NCI-H128 (cell line): ENCODE measurements around the gene HEBP1.

Experiments
- DNase-seq: peaks from one replicate; lab custom pipeline; 2025; ENCODE audit not compliant: unreplicated experiment; lab: John Stamatoyannopoulos, UW

The HEBP1 gene

DNA sequence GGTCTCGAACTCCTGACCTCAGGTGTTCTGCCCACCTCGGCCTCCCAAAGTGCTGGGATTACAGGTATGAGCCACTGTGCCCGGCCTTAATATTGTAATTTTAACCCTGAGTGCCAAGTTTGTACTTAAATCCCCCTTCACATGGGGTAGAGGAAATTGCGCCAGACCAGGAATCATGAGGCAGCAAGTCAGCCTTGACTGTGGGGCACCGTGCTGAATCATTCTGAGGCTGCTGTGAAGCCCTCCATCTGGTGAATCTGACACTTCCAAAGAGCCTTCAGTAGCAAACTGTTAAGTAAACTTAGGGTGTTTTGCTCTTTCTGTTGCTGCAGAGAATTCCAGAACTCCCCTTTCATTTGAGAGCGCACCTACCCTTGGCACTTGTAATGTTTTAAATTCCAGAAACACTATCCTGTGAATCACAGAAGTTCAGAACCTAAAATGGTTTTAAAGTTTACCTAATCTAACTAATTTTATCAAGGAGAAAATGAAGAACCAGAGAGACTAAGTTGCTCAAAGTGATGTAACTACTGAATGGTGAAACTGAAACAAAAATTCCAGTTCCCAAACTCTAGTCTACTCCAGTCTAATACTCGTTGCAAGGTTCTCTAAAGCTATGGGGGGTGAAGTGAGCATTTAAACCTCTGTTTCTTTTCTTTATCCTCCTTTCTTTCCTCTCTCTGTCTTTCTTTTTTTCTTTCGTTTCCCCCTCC is 7.5 kb downstream of the HEBP1 start:
- DNase-seq, result no peak

DNA sequence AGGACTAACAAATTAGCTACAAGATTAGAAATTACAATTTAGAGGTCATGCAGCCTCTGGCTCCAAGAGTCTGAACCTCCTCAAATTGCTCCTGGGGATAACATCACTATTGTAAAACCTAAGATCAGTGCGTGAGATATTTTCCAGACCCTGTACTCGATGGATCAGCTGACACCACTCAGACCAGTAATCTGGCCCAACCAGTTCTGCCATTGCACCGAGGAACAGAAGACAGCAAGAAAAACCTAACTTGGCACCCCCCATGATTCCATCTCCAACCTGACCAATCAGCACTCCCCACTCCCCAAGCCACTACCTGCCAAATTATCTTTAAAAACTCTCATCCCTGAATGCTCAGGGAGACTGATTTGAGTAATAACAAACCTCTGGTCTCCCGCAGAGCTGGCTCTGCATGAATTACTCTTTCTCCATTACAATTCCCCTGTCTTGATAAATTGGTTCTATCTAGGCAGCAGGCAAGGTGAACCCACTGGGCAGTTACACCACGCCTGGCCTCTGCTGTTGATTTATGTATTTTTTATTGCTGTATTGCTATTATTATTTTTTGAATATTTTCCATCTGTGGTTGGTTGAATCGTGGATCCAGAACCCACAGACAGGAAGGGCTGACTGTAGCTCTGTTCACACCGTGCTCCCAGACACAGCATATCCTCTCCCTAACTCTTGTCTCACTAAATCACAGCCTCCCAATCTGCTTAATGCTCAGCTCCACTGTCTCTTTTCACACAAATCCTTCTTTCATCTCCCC is 9.2 kb downstream of the HEBP1 start:
- DNase-seq, result no peak

DNA sequence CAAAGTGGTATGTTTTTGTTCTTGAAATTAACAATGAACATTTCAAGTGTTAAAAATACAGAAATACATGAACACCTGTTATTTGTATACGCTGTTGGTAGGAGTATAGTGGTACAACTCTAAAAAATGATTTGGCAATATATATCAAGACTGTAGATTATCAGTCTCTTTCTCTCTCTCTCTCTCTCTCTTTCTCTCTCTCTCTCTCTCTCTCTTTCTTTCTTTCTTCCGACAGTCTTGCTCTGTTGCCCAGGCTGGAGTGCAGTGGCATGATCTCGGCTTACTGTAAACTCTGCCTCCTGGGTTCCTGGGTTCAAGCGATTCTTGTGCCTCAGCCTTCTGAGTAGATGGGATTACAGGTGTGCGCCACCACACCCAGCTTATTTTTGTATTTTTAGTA is 12.6 kb downstream of the HEBP1 start:
- no peak for DNase-seq

DNA sequence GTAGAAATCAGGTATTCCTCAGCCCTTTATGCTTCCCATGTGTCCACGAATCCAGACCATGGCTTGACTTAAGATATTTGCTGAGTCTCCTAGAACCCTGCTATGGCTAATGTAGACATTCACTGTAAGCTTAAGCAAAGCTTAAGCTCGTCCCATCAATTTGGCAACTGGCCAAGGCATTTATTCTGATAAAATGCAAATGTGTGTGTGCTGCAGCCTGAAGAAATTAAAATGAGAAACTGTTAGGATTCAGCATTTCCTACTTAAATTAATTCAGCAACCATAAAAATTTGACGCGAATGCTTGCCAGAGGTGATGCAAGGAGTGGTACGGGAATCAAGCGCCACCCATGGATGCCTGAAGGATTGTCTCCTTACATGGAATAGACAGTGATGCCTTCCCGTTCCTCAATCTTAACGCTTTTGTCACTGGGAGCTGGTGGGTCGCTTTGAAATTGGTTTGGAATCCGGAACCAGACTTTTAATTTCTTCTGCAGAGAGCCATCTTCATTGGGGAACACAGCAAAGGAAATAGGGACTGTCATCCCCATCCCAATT is 13.2 kb downstream of the HEBP1 start:
- no peak for DNase-seq

DNA sequence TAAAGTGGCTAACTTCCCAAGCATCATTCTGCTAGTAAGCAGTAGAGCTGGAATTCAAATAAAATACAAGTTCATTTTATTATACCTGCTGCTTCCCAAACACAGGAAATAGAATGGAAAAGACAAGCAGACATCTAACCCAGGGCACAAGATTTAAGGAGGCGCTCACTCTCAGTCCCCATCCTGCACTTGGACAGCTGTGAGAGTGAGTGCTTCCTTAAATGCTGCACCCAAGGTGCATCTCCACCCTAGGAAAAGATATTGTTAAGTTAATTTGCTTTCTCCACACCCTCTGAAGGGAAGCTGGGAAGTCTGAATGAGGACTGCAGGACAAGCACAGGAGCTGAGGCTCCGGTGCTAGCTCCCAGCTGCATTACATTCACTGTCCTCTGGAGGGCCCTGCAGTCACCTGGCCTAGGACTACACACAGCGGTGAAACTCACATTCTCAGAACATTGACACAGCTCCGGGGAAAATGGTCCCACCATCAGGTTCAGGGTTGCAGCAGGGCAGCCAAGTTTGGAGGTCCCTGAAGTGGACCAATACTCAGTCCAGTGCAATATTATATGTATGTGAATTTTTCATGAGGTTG is 14.2 kb downstream of the HEBP1 start:
- DNase-seq, result no peak

DNA sequence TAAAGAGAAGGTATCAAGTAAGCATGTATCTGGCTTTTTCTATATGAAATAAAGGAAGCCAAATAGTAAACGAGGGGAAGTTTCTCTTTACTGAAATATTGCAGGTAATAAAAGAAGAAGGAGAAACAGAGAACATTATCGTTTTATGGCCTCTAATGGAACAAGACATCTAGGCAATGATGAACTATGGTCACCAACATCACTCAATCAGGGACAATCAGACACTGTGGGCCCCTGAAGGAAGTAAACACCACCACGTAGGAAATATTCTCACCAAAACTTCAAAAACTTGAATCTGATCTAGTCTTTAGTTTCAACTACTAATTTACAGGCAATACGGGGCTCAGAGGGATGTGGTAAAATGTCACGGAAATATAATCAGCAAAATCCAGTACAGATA is 15.9 kb downstream of the HEBP1 start:
- no peak for DNase-seq

DNA sequence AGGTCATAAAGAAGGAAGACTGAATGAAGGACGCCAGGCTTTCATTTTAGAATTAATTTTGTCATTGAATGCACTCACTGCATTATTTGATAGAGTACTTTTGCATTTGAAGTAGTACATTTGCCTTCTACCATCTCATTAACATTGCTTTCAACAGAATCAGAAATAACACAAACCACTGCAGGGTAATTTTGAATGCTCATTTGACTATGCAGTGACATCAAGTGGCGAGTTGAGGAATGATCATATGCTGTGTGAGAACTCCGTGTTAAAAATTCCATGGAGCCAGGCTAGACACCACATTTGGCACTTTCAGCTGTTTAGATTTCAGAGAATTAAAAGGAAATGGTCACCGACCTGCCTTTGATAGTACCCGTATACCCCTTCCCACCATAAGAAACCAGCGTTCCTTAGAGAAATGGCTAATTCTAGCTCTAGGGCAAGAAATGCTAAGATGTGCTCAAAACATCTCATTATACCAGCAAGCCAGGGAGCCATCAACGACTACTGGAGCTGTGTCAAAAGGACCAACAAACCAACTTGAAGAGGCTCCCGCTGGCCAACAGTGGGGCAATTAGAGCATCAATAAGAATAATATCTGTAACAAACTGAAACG is 16.5 kb downstream of the HEBP1 start:
- no peak for DNase-seq

DNA sequence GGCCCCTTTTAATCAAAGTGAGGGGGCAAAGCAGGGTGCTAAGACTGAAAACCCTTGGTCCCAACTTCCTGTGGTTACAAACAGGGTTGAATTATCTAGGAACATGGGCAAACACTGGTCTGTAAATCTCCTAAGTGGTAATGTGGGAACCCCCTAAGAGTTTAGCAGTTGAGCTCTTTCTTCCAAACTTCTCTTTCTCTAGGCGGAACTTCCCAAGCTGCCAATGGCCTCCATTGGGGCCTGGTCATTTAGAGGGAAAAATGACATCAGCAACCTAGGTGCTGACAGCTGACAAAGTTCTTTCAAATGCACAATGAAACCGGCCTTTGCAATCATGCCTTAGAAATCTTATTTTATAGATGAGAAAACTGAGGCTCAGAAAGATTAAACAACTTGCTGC is 17.7 kb downstream of the HEBP1 start:
- no peak for DNase-seq

DNA sequence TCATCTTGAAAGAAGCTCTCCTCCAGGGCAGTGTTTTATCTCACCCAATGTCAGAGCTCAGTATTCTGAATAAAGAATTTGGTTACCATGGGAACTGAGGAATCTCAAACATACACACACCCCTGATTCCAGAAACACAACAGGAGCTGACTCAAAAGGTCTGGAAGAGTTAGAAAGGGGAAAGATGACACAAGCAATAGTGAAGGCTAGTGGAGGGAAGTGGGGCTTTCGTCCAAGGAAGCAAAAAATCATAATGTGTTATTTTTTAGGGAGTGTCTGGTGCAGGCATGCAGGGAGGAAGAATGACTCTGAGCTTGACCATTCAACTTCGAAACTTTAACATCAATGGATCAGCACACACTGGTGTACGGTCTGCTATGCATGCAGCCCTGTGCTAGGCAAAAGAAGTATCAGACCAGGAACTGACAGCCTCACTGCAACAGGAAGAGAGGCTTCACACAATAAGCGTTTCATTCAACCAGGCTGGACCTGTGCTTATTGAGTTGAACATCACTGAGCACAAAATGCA is 20.3 kb downstream of the HEBP1 start:
- DNase-seq, result no peak

DNA sequence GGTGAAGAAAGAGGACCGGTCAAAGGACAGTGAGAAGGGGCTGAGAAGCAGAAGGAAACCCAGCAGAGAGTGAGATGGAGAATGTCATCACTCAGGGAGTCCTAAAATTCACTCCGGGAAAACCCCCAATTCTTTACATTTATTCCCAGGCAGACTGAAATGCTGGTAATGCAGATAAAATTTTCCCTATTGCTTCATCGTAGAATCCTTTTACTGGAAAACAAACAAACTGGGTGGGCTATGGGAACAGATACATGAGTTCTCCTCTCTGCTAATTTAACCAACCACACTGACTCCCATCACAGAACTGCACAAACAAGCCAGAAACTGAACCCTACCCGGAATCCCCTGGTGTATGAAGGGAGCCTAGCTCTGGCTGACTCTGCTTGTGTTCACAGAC is 20.9 kb downstream of the HEBP1 start:
- no peak for DNase-seq

DNA sequence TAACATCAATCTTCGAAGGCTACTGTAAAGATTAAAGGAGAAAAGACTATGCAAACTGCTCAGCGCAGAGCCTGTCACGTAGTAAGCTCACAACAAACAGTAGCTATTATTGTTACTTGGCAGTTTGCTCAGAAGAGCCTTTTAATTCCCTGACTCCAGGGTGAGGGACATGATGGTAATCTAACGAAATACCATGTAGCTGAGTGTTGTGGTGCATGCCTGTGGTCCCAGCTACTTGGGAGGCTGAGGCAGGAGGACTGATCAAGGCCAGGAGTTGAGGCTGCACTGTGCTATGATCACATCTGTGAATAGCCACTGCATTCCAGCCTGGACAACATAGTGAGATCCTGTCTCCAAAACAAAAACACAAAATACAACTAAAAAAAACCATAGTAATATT is 22.8 kb downstream of the HEBP1 start:
- no peak for DNase-seq

DNA sequence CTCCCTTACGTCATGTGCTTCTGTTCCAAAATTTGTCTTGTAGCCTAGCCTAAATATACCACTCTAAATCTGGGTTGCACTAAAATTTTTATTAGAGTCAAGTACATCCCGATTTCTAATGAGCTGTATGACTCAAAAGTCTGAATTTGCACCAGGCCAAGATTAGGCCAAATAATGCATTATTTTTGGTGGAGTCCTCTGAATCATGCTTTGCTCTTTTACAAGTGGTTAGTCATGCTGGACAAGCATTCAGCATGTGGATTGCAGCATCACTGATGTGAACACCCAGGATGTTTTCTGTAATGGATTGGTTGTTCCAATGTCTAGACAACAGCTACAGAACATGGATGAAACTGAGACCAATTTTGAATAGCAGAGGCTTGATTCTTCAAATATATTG is 23.7 kb downstream of the HEBP1 start:
- DNase-seq, result no peak

DNA sequence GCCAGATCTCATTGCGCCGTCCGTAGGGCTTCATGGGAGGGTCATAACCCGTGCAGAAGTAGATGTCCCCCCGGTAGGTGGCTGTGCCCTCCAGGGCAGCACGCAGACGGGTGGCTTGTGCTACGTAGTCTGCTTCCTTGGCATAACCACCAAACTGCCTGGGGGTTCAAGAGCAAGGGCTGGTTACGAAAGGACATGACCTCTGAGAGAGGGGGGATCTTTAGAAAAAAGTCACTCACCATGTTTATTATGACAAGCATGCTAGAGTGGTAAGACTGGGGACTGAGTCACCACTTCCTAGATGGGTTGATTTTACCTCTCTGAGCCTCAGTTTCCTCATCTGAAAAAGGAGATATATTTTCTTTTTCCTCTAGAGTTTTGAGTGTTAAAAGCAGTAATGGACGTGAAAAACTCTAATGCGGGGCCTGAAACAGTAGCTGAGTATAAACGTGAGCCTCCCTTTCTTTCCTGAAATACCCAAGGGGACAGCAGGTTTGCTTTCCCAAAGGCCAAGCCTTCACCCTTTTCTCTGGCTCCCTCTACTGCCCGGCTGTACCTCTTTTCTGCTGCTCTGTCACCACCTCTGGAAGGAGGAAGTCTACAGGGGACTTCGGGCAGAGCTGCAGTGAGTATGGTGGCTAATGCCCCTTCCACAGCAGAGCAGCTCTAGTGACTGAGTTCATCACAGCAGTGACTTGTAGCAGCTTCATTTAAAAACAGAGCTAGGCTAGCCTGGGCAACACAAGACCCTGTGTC is 24.6 kb downstream of the HEBP1 start:
- no peak for DNase-seq

DNA sequence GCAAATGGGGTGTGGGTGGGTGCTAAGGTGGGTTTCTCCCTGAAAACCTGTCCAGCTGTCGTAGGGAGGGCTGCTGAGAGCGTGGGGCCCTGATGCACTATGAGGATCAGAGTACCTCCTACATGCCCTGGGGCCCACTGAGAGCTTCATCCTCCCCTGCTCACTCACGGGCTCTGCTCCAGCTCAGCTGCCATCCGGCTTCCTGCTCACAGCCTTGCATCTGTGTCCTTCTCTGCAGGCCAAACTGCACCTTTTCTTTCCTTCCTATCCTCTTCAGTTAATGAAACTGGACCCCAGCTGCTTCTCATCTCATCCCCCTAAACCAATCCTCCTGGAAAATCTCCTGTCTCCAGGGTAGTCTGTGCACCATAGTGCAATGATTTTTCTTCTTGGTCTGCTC is 25.9 kb downstream of the HEBP1 start:
- DNase-seq, result no peak

DNA sequence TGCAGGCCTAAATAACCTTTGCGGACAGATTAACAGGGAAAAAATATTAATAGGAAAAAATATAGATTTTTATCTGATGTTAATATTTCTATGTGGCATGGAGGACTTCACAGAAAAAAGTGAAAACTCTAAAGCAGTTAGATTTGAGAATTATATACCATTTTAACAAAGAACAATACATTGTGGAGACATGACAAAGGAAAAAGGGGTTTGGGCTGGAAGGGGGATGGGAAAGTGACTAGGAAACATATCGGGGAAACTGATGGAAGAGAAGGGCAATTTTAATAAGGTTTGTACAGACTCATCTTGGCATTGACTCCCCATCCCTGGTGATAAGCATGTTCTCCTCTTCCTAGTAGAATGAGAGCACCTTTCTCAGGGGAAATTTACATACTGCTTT is 27.0 kb downstream of the HEBP1 start:
- DNase-seq, result no peak

DNA sequence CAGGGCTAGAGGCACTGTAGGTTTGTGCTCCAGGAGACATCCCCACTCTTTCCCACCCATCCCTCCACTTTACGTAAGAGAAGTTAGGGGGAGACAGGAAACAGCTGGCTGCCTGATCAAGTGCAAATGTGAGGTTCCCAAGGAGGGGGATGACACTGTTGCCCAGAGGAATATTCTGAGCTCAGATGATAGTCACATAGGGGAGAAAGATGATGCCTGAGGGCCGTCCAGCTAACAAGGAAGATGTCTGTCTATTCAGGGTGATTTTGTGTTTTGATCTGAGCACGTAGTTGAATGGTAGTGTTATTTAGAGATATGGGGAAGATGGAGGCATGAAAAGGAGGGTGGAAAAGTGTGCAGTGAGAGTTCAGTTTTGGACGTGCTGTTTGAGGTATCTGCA is 34.2 kb downstream of the HEBP1 start:
- DNase-seq, result no peak

DNA sequence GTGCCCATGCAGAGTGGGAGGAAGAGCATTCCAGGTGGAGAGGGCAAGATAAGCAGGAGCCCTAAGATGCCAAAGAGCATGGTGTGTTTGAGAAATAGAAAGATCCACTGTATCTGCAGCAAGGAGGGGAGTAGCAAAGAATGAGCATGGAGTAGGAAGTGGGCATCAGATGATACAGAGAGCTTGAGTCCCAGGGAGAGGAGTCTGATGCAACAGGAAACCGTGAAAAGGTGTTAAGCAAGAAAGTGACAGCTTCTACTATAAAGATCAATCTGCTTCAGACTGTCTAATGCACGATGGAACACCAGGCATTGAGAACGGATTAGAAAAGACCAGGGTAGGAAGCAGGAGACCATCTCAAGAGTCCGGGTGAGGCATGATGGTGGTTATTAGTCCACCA is 35.8 kb downstream of the HEBP1 start:
- no peak for DNase-seq

DNA sequence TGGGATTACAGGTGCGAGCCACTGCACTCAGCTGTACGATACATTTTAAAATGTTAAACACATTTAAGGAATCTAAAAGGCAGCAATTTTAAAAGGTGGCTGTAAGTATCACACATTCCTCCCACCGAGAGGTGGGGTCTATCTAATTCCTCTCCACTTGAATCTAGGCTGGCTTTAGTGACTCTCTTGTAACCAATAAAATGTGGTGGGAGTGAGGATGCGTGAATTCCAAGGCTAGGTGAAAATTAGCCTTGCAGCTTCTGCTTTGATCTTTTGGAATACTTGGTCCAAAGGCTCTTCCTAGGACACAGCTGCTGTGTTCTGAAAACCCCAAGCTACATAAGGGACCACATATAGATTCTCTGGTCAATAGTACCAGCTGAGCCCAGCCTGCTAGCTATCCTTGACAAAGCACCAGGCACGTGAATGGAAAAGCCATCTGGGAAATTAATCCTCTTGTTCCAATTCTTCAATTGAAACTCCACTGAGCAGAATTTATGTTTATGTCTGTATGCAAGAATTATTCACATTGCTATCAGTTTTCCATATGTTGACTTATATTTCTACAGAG is 39.3 kb downstream of the HEBP1 start:
- DNase-seq, result no peak

DNA sequence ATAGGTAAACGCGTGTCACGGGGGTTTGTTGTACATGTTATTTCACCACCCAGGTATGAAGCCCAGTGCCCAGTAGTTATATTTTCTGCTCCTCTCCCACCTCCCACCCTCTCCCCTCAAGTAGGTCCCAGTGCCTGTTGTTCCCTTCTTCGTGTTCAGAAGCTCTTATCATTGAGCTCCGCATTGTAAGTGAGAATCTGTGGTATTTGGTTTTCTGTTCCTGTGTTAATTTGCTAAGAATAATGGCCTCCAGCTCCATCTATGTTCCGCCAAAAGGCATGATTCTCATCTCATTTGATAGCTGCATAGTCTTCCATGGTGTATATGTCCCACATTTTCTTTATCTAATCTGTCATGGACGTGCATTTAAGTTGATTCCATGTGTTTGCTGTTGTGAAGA is 41.2 kb downstream of the HEBP1 start:
- DNase-seq, result no peak

DNA sequence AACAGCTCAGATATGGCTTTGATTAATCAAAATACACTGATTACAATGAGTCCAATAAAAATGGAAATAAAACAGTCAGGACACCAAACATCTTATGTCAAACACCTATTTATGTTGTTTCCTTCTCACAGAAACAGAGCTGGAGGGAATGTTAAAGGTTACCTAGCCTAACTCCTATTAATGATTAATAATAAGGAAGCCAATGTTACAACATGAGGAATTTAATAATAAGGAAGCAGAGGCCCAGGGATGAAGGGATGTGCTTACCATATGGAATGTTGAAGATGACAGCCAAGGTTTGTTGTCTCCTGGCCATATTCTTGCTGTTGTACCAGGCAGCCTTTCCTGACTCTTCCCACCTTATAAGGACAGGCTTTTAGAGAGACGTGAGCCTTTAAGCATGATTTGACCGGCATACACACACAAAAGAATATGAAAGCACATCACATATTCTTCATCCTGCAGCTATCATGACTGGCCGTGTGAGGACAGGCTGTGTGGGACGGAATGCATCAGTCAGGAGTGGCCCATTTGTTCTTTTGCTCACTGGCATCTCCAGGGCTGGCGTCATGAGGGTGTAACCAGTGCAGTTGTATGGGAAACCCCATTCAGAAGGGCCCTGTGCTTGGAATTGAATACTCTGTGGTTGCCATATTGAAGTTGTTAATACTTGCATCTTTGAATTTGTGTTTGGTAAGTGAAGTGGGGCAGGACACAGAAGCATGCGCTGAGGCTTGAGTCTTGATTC is 45.0 kb downstream of the HEBP1 start:
- DNase-seq, result no peak
